Measurements from ENCODE around the gene PIGZ.

GRCh38 chr3:197006446-197006845 is 37.8 kb upstream of the PIGZ start:
- TF ChIP-seq, protein P1, sequence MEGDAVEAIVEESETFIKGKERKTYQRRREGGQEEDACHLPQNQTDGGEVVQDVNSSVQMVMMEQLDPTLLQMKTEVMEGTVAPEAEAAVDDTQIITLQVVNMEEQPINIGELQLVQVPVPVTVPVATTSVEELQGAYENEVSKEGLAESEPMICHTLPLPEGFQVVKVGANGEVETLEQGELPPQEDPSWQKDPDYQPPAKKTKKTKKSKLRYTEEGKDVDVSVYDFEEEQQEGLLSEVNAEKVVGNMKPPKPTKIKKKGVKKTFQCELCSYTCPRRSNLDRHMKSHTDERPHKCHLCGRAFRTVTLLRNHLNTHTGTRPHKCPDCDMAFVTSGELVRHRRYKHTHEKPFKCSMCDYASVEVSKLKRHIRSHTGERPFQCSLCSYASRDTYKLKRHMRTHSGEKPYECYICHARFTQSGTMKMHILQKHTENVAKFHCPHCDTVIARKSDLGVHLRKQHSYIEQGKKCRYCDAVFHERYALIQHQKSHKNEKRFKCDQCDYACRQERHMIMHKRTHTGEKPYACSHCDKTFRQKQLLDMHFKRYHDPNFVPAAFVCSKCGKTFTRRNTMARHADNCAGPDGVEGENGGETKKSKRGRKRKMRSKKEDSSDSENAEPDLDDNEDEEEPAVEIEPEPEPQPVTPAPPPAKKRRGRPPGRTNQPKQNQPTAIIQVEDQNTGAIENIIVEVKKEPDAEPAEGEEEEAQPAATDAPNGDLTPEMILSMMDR (conservative IDR thresholded peaks at IDR 0.05; ENCODE audit: low read depth, low read length) = no peak
- TF ChIP-seq EZH2 (IDR thresholded peaks at IDR 0.05; ENCODE audit: borderline replicate concordance, low read depth, low read length, poor library complexity, severe bottlenecking) = no peak
